H1 (cell line): Measurements from ENCODE around the gene RYR3. TPM values are rescaled to one million over a fixed set of nuclear protein-coding genes. Genes with fewer than 3 reads are reported as not detected.

Experiments
- CTCF ChIA-PET: fragments of 300-600 bp; sonication (Branson Sonifier 250); formaldehyde crosslinking; loops from one replicate; lab custom pipeline; 2021; ENCODE audit not compliant: partially characterized antibody; lab: Charles Lee
- POLR2A ChIA-PET: fragments of 300-600 bp; sonication (Branson Sonifier 250); formaldehyde crosslinking; loops from one replicate; lab custom pipeline; 2021; ENCODE audit warnings: inconsistent platforms; ENCODE audit not compliant: partially characterized antibody; lab: Charles Lee
- DNase-seq, 2 experiments: peaks; one replicate each; pipeline versions ENCODE4 v3.0.0 to v3.0.0-alpha.2; 2010 to 2022; ENCODE audit warnings: low spot score in 2 of 2, low read depth in 1 of 2, mixed read lengths in 1 of 2
- FAIRE-seq: peaks from 2 replicates; lab custom pipeline; 2011; peaks lifted over from hg19 to GRCh38; lab: Jason Lieb, UNC
- H2AFZ ChIP-seq: 2 replicates; pipeline ENCODE4 v1.8.1; 2012; ENCODE audit warnings: low read length, inconsistent platforms
- H2AK5ac ChIP-seq: 2 replicates; pipeline ENCODE4 v1.6.1; 2013; ENCODE audit warnings: low read depth, low read length
- H2BK120ac ChIP-seq: replicated peaks from 2 replicates; pipeline ENCODE3; 2013; ENCODE audit warnings: low read depth, low read length, inconsistent platforms
- H2BK12ac ChIP-seq: 2 replicates; pipeline ENCODE4 v1.6.1; 2013; ENCODE audit warnings: low read depth, low read length
- H2BK15ac ChIP-seq: 2 replicates; pipeline ENCODE4 v1.6.1; 2013; ENCODE audit warnings: low read length
- H2BK20ac ChIP-seq: 2 replicates; pipeline ENCODE4 v1.6.1; 2013; ENCODE audit warnings: low read length
- H2BK5ac ChIP-seq: 2 replicates; pipeline ENCODE4 v1.6.1; 2013; ENCODE audit warnings: low read depth, low read length
- H3K14ac ChIP-seq: 2 replicates; pipeline ENCODE4 v1.6.1; 2013; ENCODE audit warnings: inconsistent platforms; ENCODE audit not compliant: insufficient read length
- H3K18ac ChIP-seq: 2 replicates; pipeline ENCODE4 v1.6.1; 2013; ENCODE audit warnings: low read length; ENCODE audit errors: extremely low read depth
- H3K23ac ChIP-seq: 2 replicates; pipeline ENCODE4 v1.6.1; 2013; ENCODE audit warnings: inconsistent platforms; ENCODE audit not compliant: insufficient read length
- H3K23me2 ChIP-seq: 2 replicates; pipeline ENCODE4 v1.6.1; 2013; ENCODE audit warnings: low read depth, low read length
- H3K27ac ChIP-seq: 2 replicates; pipeline ENCODE4 v1.6.1; 2011; ENCODE audit warnings: low read depth, low read length, inconsistent platforms
- H3K27me3 ChIP-seq, 4 experiments: replicated peaks in 1 of 4; 1 replicate in 1 of 4; 2 replicates in 3 of 4; pipeline versions ENCODE4 v1.6.1 to v1.8.1; 2011 to 2013; ENCODE audit warnings: low read length in 3 of 4, mild to moderate bottlenecking in 3 of 4, inconsistent platforms in 2 of 4, mixed read lengths in 2 of 4, moderate library complexity in 1 of 4; ENCODE audit not compliant: control insufficient read depth in 3 of 4, insufficient read depth in 3 of 4; ENCODE audit errors: extremely low read depth in 1 of 4
- H3K36me3 ChIP-seq, 4 experiments: 2 replicates each; pipeline versions ENCODE4 v1.6.1 to v1.8.1; 2011 to 2013; ENCODE audit warnings: mild to moderate bottlenecking in 4 of 4, low read length in 3 of 4, moderate library complexity in 2 of 4, control low read depth in 1 of 4, inconsistent platforms in 1 of 4; ENCODE audit not compliant: insufficient read depth in 4 of 4, control insufficient read depth in 2 of 4
- H3K4ac ChIP-seq: replicated peaks from 2 replicates; pipeline ENCODE3; 2013; ENCODE audit warnings: low read length, low read depth, mixed read lengths, inconsistent platforms; ENCODE audit not compliant: insufficient read length
- H3K4me1 ChIP-seq, 4 experiments: replicated peaks in 1 of 4; 1 replicate in 1 of 4; 2 replicates in 3 of 4; pipeline versions ENCODE4 v1.6.1 to v1.8.1; 2011 to 2013; ENCODE audit warnings: low read length in 3 of 4, inconsistent platforms in 2 of 4, mixed read lengths in 1 of 4; ENCODE audit not compliant: insufficient read depth in 4 of 4, control insufficient read depth in 3 of 4
- H3K4me2 ChIP-seq, 2 experiments: 2 replicates each; pipeline versions ENCODE4 v1.6.1 to v1.8.1; 2011 to 2013; ENCODE audit warnings: low read depth in 2 of 2, low read length in 2 of 2, control low read depth in 1 of 2, inconsistent platforms in 1 of 2, mild to moderate bottlenecking in 1 of 2; ENCODE audit not compliant: insufficient read depth in 1 of 2
- H3K4me3 ChIP-seq, 4 experiments: fragments of 200-600, 300-600 bp in 1 of 4; sonication (generic), shearing (Covaris generic), sonication (Bioruptor Twin) in 1 of 4; 2 replicates each; pipeline versions ENCODE4 v1.5.1 to v1.8.1; 2011 to 2016; ENCODE audit warnings: low read length in 4 of 4, low read depth in 3 of 4, control low read depth in 2 of 4, inconsistent platforms in 2 of 4, mild to moderate bottlenecking in 2 of 4, mixed read lengths in 1 of 4, moderate library complexity in 1 of 4; ENCODE audit not compliant: insufficient read depth in 2 of 4; ENCODE audit errors: extremely low read depth in 1 of 4
- H3K56ac ChIP-seq: replicated peaks from 2 replicates; pipeline ENCODE3; 2013; ENCODE audit warnings: low read depth, mild to moderate bottlenecking, mixed read lengths, low read length, inconsistent platforms; ENCODE audit not compliant: insufficient read length
- H3K79me1 ChIP-seq: 2 replicates; pipeline ENCODE4 v1.6.1; 2013; ENCODE audit warnings: low read depth, low read length, control low read depth
- H3K79me2 ChIP-seq, 2 experiments: 2 replicates each; pipeline versions ENCODE4 v1.6.1 to v1.8.1; 2012 to 2013; ENCODE audit warnings: low read length in 2 of 2, mild to moderate bottlenecking in 2 of 2, inconsistent platforms in 1 of 2; ENCODE audit not compliant: insufficient read depth in 2 of 2, control insufficient read depth in 1 of 2
- H3K9ac ChIP-seq, 4 experiments: replicated peaks in 1 of 4; 1 replicate in 1 of 4; 2 replicates in 3 of 4; pipeline versions ENCODE4 v1.6.1 to v1.8.1; 2011 to 2013; ENCODE audit warnings: low read depth in 3 of 4, low read length in 3 of 4, control low read depth in 2 of 4, mild to moderate bottlenecking in 2 of 4, moderate library complexity in 2 of 4, inconsistent platforms in 1 of 4; ENCODE audit errors: extremely low read depth in 1 of 4
- H3K9me3 ChIP-seq, 2 experiments: 2 replicates each; pipeline versions ENCODE4 v1.6.1 to v1.8.1; 2012 to 2013; ENCODE audit warnings: mild to moderate bottlenecking in 2 of 2, moderate library complexity in 2 of 2, control low read depth in 1 of 2, inconsistent platforms in 1 of 2, low read depth in 1 of 2, low read length in 1 of 2, mixed read lengths in 1 of 2; ENCODE audit not compliant: insufficient read depth in 2 of 2
- H4K20me1 ChIP-seq, 2 experiments: replicated peaks in 1 of 2; 2 replicates each; pipeline versions ENCODE3 to v1.8.1; 2011 to 2013; ENCODE audit warnings: inconsistent platforms in 2 of 2, low read length in 2 of 2, mild to moderate bottlenecking in 1 of 2; ENCODE audit not compliant: insufficient read depth in 2 of 2, control insufficient read depth in 1 of 2
- H4K5ac ChIP-seq: 2 replicates; pipeline ENCODE4 v1.6.1; 2013; ENCODE audit warnings: low read length, low read depth, mixed read lengths, inconsistent platforms; ENCODE audit not compliant: insufficient read length
- H4K8ac ChIP-seq: 2 replicates; pipeline ENCODE4 v1.8.0; 2013; ENCODE audit warnings: mild to moderate bottlenecking, moderate library complexity, low read length, inconsistent platforms; ENCODE audit not compliant: insufficient read depth; ENCODE audit errors: extremely low read depth
- H4K91ac ChIP-seq: replicated peaks from 2 replicates; pipeline ENCODE3; 2013; ENCODE audit warnings: low read length, mixed read lengths, inconsistent platforms; ENCODE audit not compliant: insufficient read length
- ATF3 ChIP-seq: IDR thresholded peaks from 2 replicates; pipeline ENCODE4 v1.6.1; 2011; ENCODE audit warnings: low read depth, mild to moderate bottlenecking, low read length; ENCODE audit not compliant: insufficient read depth
- BCL11A ChIP-seq, 2 experiments: IDR thresholded peaks; one replicate each; pipeline ENCODE4 v1.6.1; 2011; ENCODE audit warnings: low read depth in 2 of 2, low read length in 2 of 2, mild to moderate bottlenecking in 2 of 2
- CHD2 ChIP-seq: IDR thresholded peaks from 2 replicates; pipeline ENCODE4 v1.6.1; 2012; ENCODE audit warnings: low read length, improper control_type of control experiment
- CTCF ChIP-seq, 3 experiments: IDR thresholded peaks; 1 replicate in 2 of 3; 2 replicates in 1 of 3; pipeline versions ENCODE4 v1.5.1 to v1.6.1; 2011; ENCODE audit warnings: low read length in 3 of 3, mild to moderate bottlenecking in 3 of 3, inconsistent platforms in 2 of 3, low read depth in 1 of 3, moderate library complexity in 1 of 3; ENCODE audit not compliant: insufficient read depth in 1 of 3; ENCODE audit errors: control extremely low read depth in 1 of 3
- E2F6 ChIP-seq: IDR thresholded peaks from 2 replicates; pipeline ENCODE4 v1.6.1; 2012; ENCODE audit warnings: inconsistent platforms
- JUN ChIP-seq: IDR thresholded peaks from 2 replicates; pipeline ENCODE4 v1.6.1; 2011; ENCODE audit warnings: low read depth, mild to moderate bottlenecking, improper control_type of control experiment, low read length
- KDM4A ChIP-seq: IDR thresholded peaks from one replicate; pipeline ENCODE4 v1.7.1; 2012; ENCODE audit warnings: low read depth, mild to moderate bottlenecking, moderate library complexity, low read length, inconsistent platforms; ENCODE audit not compliant: severe bottlenecking
- SP4 ChIP-seq: IDR thresholded peaks from 2 replicates; pipeline ENCODE4 v1.6.1; 2012; ENCODE audit warnings: low read length, inconsistent platforms
- TBP ChIP-seq: IDR thresholded peaks from 2 replicates; pipeline ENCODE4 v1.6.1; 2011; ENCODE audit warnings: low read depth, low read length, improper control_type of control experiment
- USF2 ChIP-seq: IDR thresholded peaks from 2 replicates; pipeline ENCODE4 v1.6.1; 2011; ENCODE audit warnings: low read length, improper control_type of control experiment
- WGBS, 2 experiments: shearing (Covaris generic) in 1 of 2; methylation state at CpG; one replicate each; pipeline versions ENCODE4 v1.1.6 to v1.1.7; 2013 to 2015; ENCODE audit warnings: low lambda C conversion rate in 2 of 2, mixed read lengths in 2 of 2, inconsistent platforms in 1 of 2, low coverage in 1 of 2, missing lambda C conversion rate in 1 of 2; ENCODE audit not compliant: insufficient replicate concordance in 2 of 2, insufficient coverage in 1 of 2, insufficient read length in 1 of 2; ENCODE audit errors: extremely low coverage in 1 of 2, missing lambda C conversion rate in 1 of 2; 5-methylcytosine and 5-hydroxymethylcytosine counted together
- polyA plus RNA-seq, 7 experiments: library from polyadenylated mRNA; depleted of rRNA in 3 of 7; stranded (reverse) in 5 of 7; unstranded in 2 of 7; fragments of >200 nt in 5 of 7; fragments of 200-250 nt in 2 of 7; gene quantifications; 1 replicate in 5 of 7; 2 replicates in 1 of 7; 4 replicates in 1 of 7; pipeline versions ENCODE4 v1.2.1 to v1.2.3, GENCODE V29; 2011 to 2013; ENCODE audit warnings: missing spikeins in 2 of 7, mixed read lengths in 2 of 7
- total RNA-seq: library from RNA; stranded (reverse); fragmentation: NEBNext Ultra II Directional; extraction: Animal tissue kit (Norgen Biotek cat#: 25700); gene quantifications from 2 replicates; pipeline ENCODE4 v1.2.1, GENCODE V29; 2021

The RYR3 gene
- total and polyA plus RNA-seq, 2 of the 8 experiments (the other 6 are each of a cell fraction or from before 2014, with no cell fraction given), result 0.33 to 3.4 TPM

GRCh38 chr15:33888176-33888575, 577.4 kb downstream of the RYR3 start:
- no peak overlapping the region for H3K56ac ChIP-seq
- FAIRE-seq, result no peak
- TF ChIP-seq SP4, result no peak
- no peak for TF ChIP-seq BCL11A (IDR thresholded peaks at IDR 0.05; ENCODE audit: low read depth in 2 of 2, low read length in 2 of 2)
- no peak for TF ChIP-seq CTCF (IDR thresholded peaks at IDR 0.05; ENCODE audit: control extremely low read depth in 1 of 3, insufficient read depth in 1 of 3, low read depth in 1 of 3, low read length in 3 of 3)
- TF ChIP-seq ATF3, result no peak
- TF ChIP-seq TBP, result no peak
- TF ChIP-seq USF2, result no peak
- no peak for TF ChIP-seq JUN
- TF ChIP-seq CHD2, result no peak
- no peak for TF ChIP-seq E2F6
- TF ChIP-seq KDM4A, result no peak

More at GRCh38 chr15:33888176-33888575, 577.4 kb downstream of the RYR3 start:
- Histone ChIP-seq H4K8ac (no peak overlapping the region), H4K20me1 (no peaks in the 10 kb centered on the region), H3K4me3 (no peak overlapping the region), H3K9ac (no peak overlapping the region), H2BK120ac (no peak overlapping the region), H2BK12ac (no peak overlapping the region), H2AFZ (no peak overlapping the region), H2BK20ac (no peak overlapping the region), H3K4me1 (no peaks in the 10 kb centered on the region), H3K23ac (no peak overlapping the region), H2BK15ac (no peak overlapping the region), H3K79me1 (no peaks in the 10 kb centered on the region), H3K18ac (no peak overlapping the region), H4K91ac (no peak overlapping the region), H2AK5ac (no peak overlapping the region), H3K4me2 (no peak overlapping the region), H2BK5ac (no peak overlapping the region), H3K27me3 (no peaks in the 10 kb centered on the region), H3K27ac (no peak overlapping the region), H3K23me2 (no peaks in the 10 kb centered on the region), H4K5ac (no peak overlapping the region), H3K9me3 (no peaks in the 10 kb centered on the region), H3K79me2 (no peaks in the 10 kb centered on the region), H3K4ac (no peak overlapping the region), H3K36me3 (no peaks in the 10 kb centered on the region), H3K14ac (no peak overlapping the region)
- WGBS, 2 experiments, result 33% methylated on average over 2 of the region's 2 CpGs; no CpG with 5 or more reads in 1 of the 2 experiments
- CTCF ChIA-PET, result interaction anchor here (0.9 kb wide), 2 partner anchors 52 to 351 kb away, joined by 3 to 5 read pairs; no protein-coding TSS in a partner anchor
- DNase-seq, result no peak
- POLR2A ChIA-PET, result no interaction called here
